Activated naive CD8-positive, alpha-beta T cell treated with anti-CD3 and anti-CD28 coated beads, Interleukin-2, amount 10 ng/mL, durations not matched to agents 7 days and 5 days (primary cell): Measurements from ENCODE around the gene AMACR. TPM values are rescaled to one million over a fixed set of nuclear protein-coding genes. Genes with fewer than 3 reads are reported as not detected.
"Not testable (repeated sequence)": the region's sequence is repeated elsewhere in the genome, so short reads cannot be mapped to it uniquely, and the experiment has no call there.

Experiments
- ATAC-seq: fragments of 150-1000 bp; cut with Tn5 transposase; one replicate; pipeline ENCODE4 v1.10.0; 2021; ENCODE audit warnings: low read depth, moderate library complexity
- POLR2A ChIA-PET: fragments of 350-600 bp; sonication (Branson Sonifier 250); formaldehyde crosslinking; loops from one replicate; lab custom pipeline; 2021; ENCODE audit warnings: antibody characterized with exemption; lab: Charles Lee
- DNase-seq: peaks from one replicate; pipeline ENCODE4 v3.0.0; 2021
- H3K27ac Mint-ChIP-seq: one replicate; pipeline ENCODE4 v1.8.0; 2022; ENCODE audit warnings: mild to moderate bottlenecking, mixed read lengths
- H3K27me3 Mint-ChIP-seq: one replicate; pipeline ENCODE4 v1.8.0; 2022; ENCODE audit warnings: mild to moderate bottlenecking, moderate library complexity, mixed read lengths
- H3K36me3 Mint-ChIP-seq: one replicate; pipeline ENCODE4 v1.8.0; 2021; ENCODE audit warnings: mild to moderate bottlenecking, mixed read lengths
- H3K4me1 Mint-ChIP-seq: one replicate; pipeline ENCODE4 v1.8.0; 2021; ENCODE audit warnings: mixed read lengths
- H3K4me3 Mint-ChIP-seq: one replicate; pipeline ENCODE4 v1.8.0; 2022; ENCODE audit warnings: mild to moderate bottlenecking, moderate library complexity, mixed read lengths
- H3K9me3 Mint-ChIP-seq: one replicate; pipeline ENCODE4 v1.8.0; 2021; ENCODE audit warnings: mixed read lengths
- total RNA-seq, 2 experiments: library from RNA; stranded (reverse); gene quantifications; one replicate each; pipeline ENCODE4 v1.2.3, GENCODE V29; 2021

The AMACR gene
- total RNA-seq, 2 experiments from 2014 or later = 5.9 to 6.1 TPM

- DNase-seq = no peak
- no peak for ATAC-seq
- POLR2A ChIA-PET = no interaction called here
- no peak overlapping the region for H3K4me3 Mint-ChIP-seq
- H3K4me1 Mint-ChIP-seq = peaks cover 19% of the 10 kb centered on the region
- peaks cover 5% of the 10 kb centered on the region for H3K36me3 Mint-ChIP-seq
- peaks cover 4% of the 10 kb centered on the region for H3K9me3 Mint-ChIP-seq
- no peak overlapping the region for H3K27ac Mint-ChIP-seq
- H3K27me3 Mint-ChIP-seq = peaks cover 5% of the 10 kb centered on the region
Measured at GRCh38 chr5:34011536-34011935, 3.7 kb upstream of the AMACR start.

- H3K27ac Mint-ChIP-seq, H3K27me3 Mint-ChIP-seq, POLR2A ChIA-PET, ATAC-seq, H3K4me3 Mint-ChIP-seq, H3K36me3 Mint-ChIP-seq, H3K9me3 Mint-ChIP-seq, DNase-seq: not testable (repeated sequence)
- H3K4me1 Mint-ChIP-seq = peaks cover 23% of the 10 kb centered on the region
Measured at GRCh38 chr5:34010146-34010545, 2.3 kb upstream of the AMACR start.

GRCh38 chr5:34009610-34010009 is 1.8 kb upstream of the AMACR start:
- POLR2A ChIA-PET = no interaction called here
- Mint-ChIP-seq H3K4me3 (no peak overlapping the region), H3K27ac (no peak overlapping the region), H3K36me3 (peaks cover 5% of the 10 kb centered on the region), H3K4me1 (peaks cover 23% of the 10 kb centered on the region), H3K27me3 (peaks cover 5% of the 10 kb centered on the region), H3K9me3 (peaks cover 4% of the 10 kb centered on the region)
- no peak for ATAC-seq
- DNase-seq = no peak

GRCh38 chr5:34008802-34009201 is 952 bp upstream of the AMACR start:
- peaks cover 2% of the 10 kb centered on the region for H3K9me3 Mint-ChIP-seq
- H3K4me3 Mint-ChIP-seq = peak overlapping the region; percentile 87
- H3K27ac Mint-ChIP-seq = peak overlapping the region; percentile 90
- POLR2A ChIA-PET = interaction anchor here (1.0 to 1.7 kb wide), 4 partner anchors 12 to 921 kb away, joined by 3 to 13 read pairs (median 6); partner anchors contain the start of gene DNAJC21
- peaks cover 10% of the 10 kb centered on the region for H3K36me3 Mint-ChIP-seq
- peaks cover 23% of the 10 kb centered on the region for H3K4me1 Mint-ChIP-seq
- DNase-seq (no peak), ATAC-seq (no peak)
- peaks cover 5% of the 10 kb centered on the region for H3K27me3 Mint-ChIP-seq

- Mint-ChIP-seq H3K9me3 (no peaks in the 10 kb centered on the region), H3K4me3 (peak overlapping the region; percentile 87)
- POLR2A ChIA-PET = interaction anchor here (1.1 to 1.7 kb wide), 3 partner anchors 13 to 1593 kb away, joined by 4 to 13 read pairs (median 8); no protein-coding TSS in a partner anchor
Measured at GRCh38 chr5:34007201-34007620, 639 bp downstream of the AMACR start.

GRCh38 chr5:34005681-34006080 is 2.2 kb downstream of the AMACR start:
- POLR2A ChIA-PET = no interaction called here
- H3K27ac Mint-ChIP-seq = no peak overlapping the region
- no peak for DNase-seq
- H3K9me3 Mint-ChIP-seq = no peaks in the 10 kb centered on the region
- H3K36me3 Mint-ChIP-seq = peaks cover 12% of the 10 kb centered on the region
- H3K4me3 Mint-ChIP-seq = no peak overlapping the region
- peaks cover 21% of the 10 kb centered on the region for H3K4me1 Mint-ChIP-seq
- H3K27me3 Mint-ChIP-seq = peaks cover under 1% of the 10 kb centered on the region
- ATAC-seq = no peak

More at GRCh38 chr5:34007201-34007620, 639 bp downstream of the AMACR start:
- peaks cover 12% of the 10 kb centered on the region for H3K36me3 Mint-ChIP-seq
- H3K4me1 Mint-ChIP-seq = peaks cover 23% of the 10 kb centered on the region
- peaks cover 5% of the 10 kb centered on the region for H3K27me3 Mint-ChIP-seq
- no peak for DNase-seq
- ATAC-seq = no peak
- H3K27ac Mint-ChIP-seq = peak overlapping the region; percentile 73

GRCh38 chr5:34005211-34005610 is 2.6 kb downstream of the AMACR start:
- DNase-seq (no peak), ATAC-seq (no peak)
- POLR2A ChIA-PET = no interaction called here
- peaks cover 21% of the 10 kb centered on the region for H3K4me1 Mint-ChIP-seq
- H3K36me3 Mint-ChIP-seq = peaks cover 12% of the 10 kb centered on the region
- H3K27me3 Mint-ChIP-seq = no peaks in the 10 kb centered on the region
- H3K4me3 Mint-ChIP-seq = no peak overlapping the region
- H3K9me3 Mint-ChIP-seq = no peaks in the 10 kb centered on the region
- H3K27ac Mint-ChIP-seq = no peak overlapping the region

GRCh38 chr5:34003941-34004340 is 3.9 kb downstream of the AMACR start:
- POLR2A ChIA-PET = no interaction called here
- peaks cover 14% of the 10 kb centered on the region for H3K4me1 Mint-ChIP-seq
- H3K4me3 Mint-ChIP-seq = no peak overlapping the region
- H3K36me3 Mint-ChIP-seq = peaks cover 12% of the 10 kb centered on the region
- no peak overlapping the region for H3K27ac Mint-ChIP-seq
- ATAC-seq (no peak), DNase-seq (no peak)
- no peaks in the 10 kb centered on the region for H3K9me3 Mint-ChIP-seq
- no peaks in the 10 kb centered on the region for H3K27me3 Mint-ChIP-seq

GRCh38 chr5:34002629-34003328 is 5.1 kb downstream of the AMACR start:
- no peaks in the 10 kb centered on the region for H3K9me3 Mint-ChIP-seq
- H3K27me3 Mint-ChIP-seq = no peaks in the 10 kb centered on the region
- H3K36me3 Mint-ChIP-seq = peaks cover 15% of the 10 kb centered on the region
- ATAC-seq = no peak
- POLR2A ChIA-PET = no interaction called here
- DNase-seq = no peak
- no peak overlapping the region for H3K4me3 Mint-ChIP-seq
- H3K27ac Mint-ChIP-seq = no peak overlapping the region
- peaks cover 8% of the 10 kb centered on the region for H3K4me1 Mint-ChIP-seq

GRCh38 chr5:34001241-34001841 is 6.5 kb downstream of the AMACR start:
- peaks cover 7% of the 10 kb centered on the region for H3K4me1 Mint-ChIP-seq
- no peak for ATAC-seq
- DNase-seq = no peak

GRCh38 chr5:33999978-34000377 is 7.9 kb downstream of the AMACR start:
- Mint-ChIP-seq H3K27me3 (no peaks in the 10 kb centered on the region), H3K4me3 (no peak overlapping the region), H3K4me1 (peaks cover 12% of the 10 kb centered on the region), H3K9me3 (no peaks in the 10 kb centered on the region), H3K36me3 (peaks cover 15% of the 10 kb centered on the region), H3K27ac (no peak overlapping the region)
- ATAC-seq (no peak), DNase-seq (no peak)
- POLR2A ChIA-PET = no interaction called here

More at GRCh38 chr5:34001241-34001841, 6.5 kb downstream of the AMACR start:
- no peaks in the 10 kb centered on the region for H3K27me3 Mint-ChIP-seq
- peaks cover 15% of the 10 kb centered on the region for H3K36me3 Mint-ChIP-seq
- no peak overlapping the region for H3K27ac Mint-ChIP-seq
- no peak overlapping the region for H3K4me3 Mint-ChIP-seq
- POLR2A ChIA-PET = no interaction called here
- no peaks in the 10 kb centered on the region for H3K9me3 Mint-ChIP-seq

GRCh38 chr5:33997331-33997983 is 10.4 kb downstream of the AMACR start:
- Mint-ChIP-seq H3K9me3 (no peaks in the 10 kb centered on the region), H3K4me1 (peaks cover 23% of the 10 kb centered on the region), H3K27me3 (no peaks in the 10 kb centered on the region), H3K27ac (no peak overlapping the region), H3K4me3 (no peak overlapping the region), H3K36me3 (peaks cover 6% of the 10 kb centered on the region)
- ATAC-seq = peak; percentile 57
- DNase-seq = no peak
- POLR2A ChIA-PET = no interaction called here

GRCh38 chr5:33995865-33996264 is 12.0 kb downstream of the AMACR start:
- ATAC-seq (no peak), DNase-seq (no peak)
- POLR2A ChIA-PET = interaction anchor here (1.1 kb wide), 1 partner anchor 12 kb away, joined by 3 read pairs; the partner anchor contains the start of gene AMACR
- no peak overlapping the region for H3K27ac Mint-ChIP-seq
- peaks cover 23% of the 10 kb centered on the region for H3K4me1 Mint-ChIP-seq
- peaks cover 6% of the 10 kb centered on the region for H3K36me3 Mint-ChIP-seq
- H3K27me3 Mint-ChIP-seq = no peaks in the 10 kb centered on the region
- no peak overlapping the region for H3K4me3 Mint-ChIP-seq
- no peaks in the 10 kb centered on the region for H3K9me3 Mint-ChIP-seq
